Caco-2 (cell line): ENCODE data around the gene TRAF3. TPM values are rescaled to one million over a fixed set of nuclear protein-coding genes. Genes with fewer than 3 reads are reported as not detected.

ENCODE experiments used
- BruUV-seq: library from RNA; stranded (reverse); fragments of 400-500 nt; replicated peaks from 2 replicates; lab custom pipeline; 2021; lab: Mats Ljungman, UMichigan
- CTCF ChIA-PET: fragments of 300-600 bp; sonication (Branson Sonifier 250); formaldehyde crosslinking; loops from one replicate; lab custom pipeline; 2022; ENCODE audit warnings: antibody characterized with exemption; lab: Charles Lee
- POLR2A ChIA-PET: fragments of 300-600 bp; sonication (Branson Sonifier 250); formaldehyde crosslinking; loops from one replicate; lab custom pipeline; 2022; ENCODE audit warnings: antibody characterized with exemption; lab: Charles Lee
- DNase-seq, 2 experiments: peaks; one replicate each; pipeline versions ENCODE4 v3.0.0 to v3.0.0-alpha.2; 2020 to 2022
- H3K27me3 ChIP-seq: replicated peaks from 2 replicates; pipeline ENCODE4 v1.6.0; 2011; ENCODE audit warnings: low read length; ENCODE audit not compliant: control insufficient read depth, insufficient read depth
- H3K36me3 ChIP-seq: 2 replicates; pipeline ENCODE4 v1.5.1; 2011; ENCODE audit warnings: low read length; ENCODE audit not compliant: control insufficient read depth, insufficient read depth
- H3K4me1 ChIP-seq: fragments of 250-450 bp; sonication (Bioruptor Pico); 2 replicates; pipeline ENCODE4 v1.5.1; 2020; ENCODE audit warnings: mild to moderate bottlenecking
- H3K4me3 ChIP-seq: 2 replicates; pipeline ENCODE4 v1.5.1; 2011; ENCODE audit warnings: low read depth, mild to moderate bottlenecking, control low read depth, low read length
- H3K9me3 ChIP-seq: fragments of 250-450 bp; sonication (Bioruptor Pico); 2 replicates; pipeline ENCODE4 v1.5.1; 2020; ENCODE audit warnings: mild to moderate bottlenecking, moderate library complexity
- H3K27ac Mint-ChIP-seq: one replicate; pipeline ENCODE4 v1.8.0; 2022; ENCODE audit warnings: mixed read lengths; ENCODE audit not compliant: unreplicated experiment
- H3K27me3 Mint-ChIP-seq: one replicate; pipeline ENCODE4 v1.8.0; 2022; ENCODE audit warnings: mixed read lengths; ENCODE audit not compliant: insufficient read depth, unreplicated experiment
- H3K36me3 Mint-ChIP-seq: one replicate; pipeline ENCODE4 v1.8.0; 2022; ENCODE audit warnings: mild to moderate bottlenecking, mixed read lengths; ENCODE audit not compliant: insufficient read depth, unreplicated experiment
- H3K4me1 Mint-ChIP-seq: one replicate; pipeline ENCODE4 v1.8.0; 2022; ENCODE audit warnings: low read depth, mixed read lengths; ENCODE audit not compliant: unreplicated experiment
- H3K4me3 Mint-ChIP-seq: one replicate; pipeline ENCODE4 v1.8.0; 2022; ENCODE audit warnings: mild to moderate bottlenecking, moderate library complexity, mixed read lengths; ENCODE audit not compliant: unreplicated experiment
- H3K9me3 Mint-ChIP-seq: one replicate; pipeline ENCODE4 v1.8.0; 2022; ENCODE audit warnings: mixed read lengths; ENCODE audit not compliant: unreplicated experiment
- CTCF ChIP-seq, 2 experiments: fragments of 200-600 bp in 1 of 2; IDR thresholded peaks; 1 replicate in 1 of 2; 2 replicates in 1 of 2; pipeline versions ENCODE4 v1.5.1 to v1.8.0; 2011 to 2022; ENCODE audit warnings: antibody characterized with exemption in 1 of 2, control low read depth in 1 of 2, inconsistent platforms in 1 of 2, low read depth in 1 of 2, low read length in 1 of 2, mild to moderate bottlenecking in 1 of 2, moderate library complexity in 1 of 2; ENCODE audit not compliant: insufficient read depth in 1 of 2, severe bottlenecking in 1 of 2, unreplicated experiment in 1 of 2
- intact Hi-C: fragments of 100-400 bp; cut with micrococcal nuclease; formaldehyde crosslinking; loops from one replicate; pipeline ENCODE4 v1.10.0; 2022; ENCODE audit not compliant: unreplicated experiment
- total RNA-seq: library from RNA; stranded (reverse); gene quantifications from 2 replicates; pipeline ENCODE4 v1.2.3, GENCODE V29; 2022

The TRAF3 gene
- total RNA-seq, 1 experiment from 2014 or later, result 16.6 TPM

DNA sequence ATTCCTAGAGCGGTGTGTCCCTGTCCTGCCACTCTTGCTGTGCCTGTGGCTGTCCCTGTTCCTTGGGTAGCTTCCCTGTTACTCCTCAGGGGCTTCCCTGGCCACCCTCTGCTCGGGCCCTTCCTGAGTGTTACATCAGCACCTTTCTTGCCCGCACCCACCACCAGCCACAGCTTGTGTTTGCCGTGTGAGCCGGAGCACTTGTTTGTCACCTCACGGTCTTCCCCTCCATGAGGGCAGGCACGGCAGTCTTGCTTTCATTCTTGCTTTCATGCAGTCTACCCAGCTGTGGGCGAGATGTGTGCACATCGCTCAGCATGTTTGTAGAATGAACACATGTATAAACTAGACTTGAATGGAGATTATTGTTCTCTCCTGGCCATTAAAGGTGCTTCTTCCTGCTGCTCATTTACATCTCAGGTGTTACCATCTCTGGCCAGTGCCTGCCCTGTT, 42.0 kb downstream of the TRAF3 start:
- intact Hi-C loops, result no loop called here
- no peaks in the 10 kb centered on the region for H3K27me3 Mint-ChIP-seq
- H3K4me3 Mint-ChIP-seq, result no peak overlapping the region
- H3K4me1 Mint-ChIP-seq, result no peaks in the 10 kb centered on the region
- no peaks in the 10 kb centered on the region for H3K9me3 ChIP-seq
- H3K36me3 ChIP-seq, result no peaks in the 10 kb centered on the region
- CTCF ChIA-PET, result no interaction called here
- no peak for TF ChIP-seq CTCF (IDR thresholded peaks at IDR 0.05; ENCODE audit: insufficient read depth in 1 of 2, low read depth in 1 of 2, low read length in 1 of 2, severe bottlenecking in 1 of 2, unreplicated experiment in 1 of 2)
- H3K4me1 ChIP-seq, result no peaks in the 10 kb centered on the region
- no peaks in the 10 kb centered on the region for H3K36me3 Mint-ChIP-seq
- H3K9me3 Mint-ChIP-seq, result no peaks in the 10 kb centered on the region
- H3K27ac Mint-ChIP-seq, result no peak overlapping the region
- H3K4me3 ChIP-seq, result no peak overlapping the region
- POLR2A ChIA-PET, result no interaction called here
- BruUV-seq, result no TSS peak
- H3K27me3 ChIP-seq, result no peaks in the 10 kb centered on the region
- DNase-seq, result no peak

DNA sequence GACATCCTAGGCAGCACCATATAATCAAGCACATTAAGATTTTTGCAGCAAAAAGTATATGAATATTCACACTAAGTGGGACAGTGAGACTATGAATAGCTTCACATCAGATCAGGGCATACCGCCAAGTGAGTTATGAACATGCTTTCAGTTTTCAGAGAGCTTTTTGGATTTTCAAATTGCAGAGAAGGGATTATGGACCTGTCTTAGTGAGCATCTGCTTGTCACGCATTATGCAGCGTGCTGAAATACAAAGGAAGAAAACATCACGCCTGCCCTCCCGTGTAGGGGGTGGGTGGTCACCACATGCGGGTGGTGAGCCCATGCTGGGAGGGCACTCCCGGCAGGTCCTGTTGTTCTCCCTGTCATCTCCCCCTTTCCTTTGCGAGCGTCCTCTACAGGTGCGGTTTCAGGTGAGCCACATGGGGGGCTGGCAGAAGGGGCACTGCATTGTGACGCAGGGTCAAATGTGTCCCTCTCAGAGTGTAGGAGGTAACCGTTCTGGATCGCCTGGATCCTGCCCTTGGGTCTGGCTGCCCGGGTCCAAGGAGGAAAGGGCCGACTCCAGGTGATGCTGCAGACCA, 42.6 kb downstream of the TRAF3 start:
- ChIA-PET CTCF (interaction anchor here (0.5 kb wide), 1 partner anchor 17 kb away, joined by 4 read pairs; no protein-coding TSS in a partner anchor), POLR2A (no interaction called here)
- Mint-ChIP-seq H3K4me1 (no peaks in the 10 kb centered on the region), H3K27ac (no peak overlapping the region), H3K9me3 (no peaks in the 10 kb centered on the region), H3K4me3 (no peak overlapping the region), H3K36me3 (no peaks in the 10 kb centered on the region), H3K27me3 (no peaks in the 10 kb centered on the region)
- Histone ChIP-seq H3K9me3 (no peaks in the 10 kb centered on the region), H3K27me3 (no peaks in the 10 kb centered on the region), H3K4me1 (no peaks in the 10 kb centered on the region), H3K36me3 (no peaks in the 10 kb centered on the region), H3K4me3 (no peak overlapping the region)
- no TSS peak for BruUV-seq
- TF ChIP-seq CTCF (IDR thresholded peaks at IDR 0.05; ENCODE audit: insufficient read depth in 1 of 2, low read depth in 1 of 2, low read length in 1 of 2, severe bottlenecking in 1 of 2, unreplicated experiment in 1 of 2), result no peak
- intact Hi-C loops, result no loop called here
- DNase-seq, result no peak

DNA sequence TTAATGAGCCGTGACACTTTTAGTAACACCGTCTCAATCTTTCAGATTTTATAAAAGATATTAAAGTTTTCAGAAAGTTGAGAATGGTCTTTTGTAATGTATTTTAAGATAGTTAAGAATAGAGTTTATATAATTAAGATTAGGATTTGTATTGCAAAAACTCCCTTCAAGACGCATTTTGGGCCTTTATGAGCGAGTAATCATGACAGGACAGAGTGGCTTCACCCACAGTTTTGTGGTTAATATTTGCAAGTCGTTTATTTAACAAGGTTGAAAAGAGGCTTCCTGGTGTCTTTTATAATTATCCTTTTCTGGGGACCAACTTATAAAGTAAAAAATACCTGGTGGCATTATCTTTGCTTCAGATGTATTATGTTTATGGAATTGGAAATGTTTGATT, 44.0 kb downstream of the TRAF3 start:
- no peak for TF ChIP-seq CTCF (IDR thresholded peaks at IDR 0.05; ENCODE audit: insufficient read depth in 1 of 2, low read depth in 1 of 2, low read length in 1 of 2, severe bottlenecking in 1 of 2, unreplicated experiment in 1 of 2)
- Histone ChIP-seq H3K36me3 (no peaks in the 10 kb centered on the region), H3K27me3 (no peaks in the 10 kb centered on the region), H3K9me3 (no peaks in the 10 kb centered on the region), H3K4me1 (no peaks in the 10 kb centered on the region), H3K4me3 (no peak overlapping the region)
- BruUV-seq, result no TSS peak
- H3K4me3 Mint-ChIP-seq, result no peak overlapping the region
- POLR2A ChIA-PET, result no interaction called here
- CTCF ChIA-PET, result no interaction called here
- no peaks in the 10 kb centered on the region for H3K36me3 Mint-ChIP-seq
- DNase-seq, result no peak
- no peaks in the 10 kb centered on the region for H3K4me1 Mint-ChIP-seq
- no peak overlapping the region for H3K27ac Mint-ChIP-seq
- intact Hi-C loops, result no loop called here
- H3K9me3 Mint-ChIP-seq, result no peaks in the 10 kb centered on the region
- no peaks in the 10 kb centered on the region for H3K27me3 Mint-ChIP-seq
